ENCODE measurements around the gene UST. TPM values are rescaled to one million over a fixed set of nuclear protein-coding genes. Genes with fewer than 3 reads are reported as not detected.

The UST gene
- total and polyA plus RNA-seq, 2 of the 8 experiments (the other 6 are each of a cell fraction or from before 2014, with no cell fraction given): 13.5 to 34.5 TPM

- no peak for TF ChIP-seq CHD7 (IDR thresholded peaks at IDR 0.05; ENCODE audit: insufficient replicate concordance, low read length)
- no peak for TF ChIP-seq CHD1 (IDR thresholded peaks at IDR 0.05; ENCODE audit: low read depth, low read length)
- TF ChIP-seq SUZ12 (IDR thresholded peaks at IDR 0.05; ENCODE audit: low read length): no peak
- TF ChIP-seq CBX8 (IDR thresholded peaks at IDR 0.05; ENCODE audit: borderline replicate concordance, low read depth, low read length): no peak
- no peak for TF ChIP-seq CTCF (IDR thresholded peaks at IDR 0.05; ENCODE audit: control extremely low read depth in 1 of 3, insufficient read depth in 1 of 3, low read depth in 1 of 3, low read length in 3 of 3)
- no peak for TF ChIP-seq JUND (IDR thresholded peaks at IDR 0.05; ENCODE audit: low read length)
- TF ChIP-seq EZH2 (IDR thresholded peaks at IDR 0.05; ENCODE audit: low read depth, low read length, severe bottlenecking): no peak
- no peak for TF ChIP-seq RFX5 (IDR thresholded peaks at IDR 0.05; ENCODE audit: borderline replicate concordance, low read depth, low read length)
- TF ChIP-seq ASH2L (IDR thresholded peaks at IDR 0.05; ENCODE audit: low read length): no peak
These were observed 46.0 kb upstream of the UST start (continued) for GRCh38 chr6:148700741-148701311.

Measured in H1 (cell line).